Neural cell (in vitro differentiated cells): Measurements from ENCODE around the gene SYNPO2. TPM values are rescaled to one million over a fixed set of nuclear protein-coding genes. Genes with fewer than 3 reads are reported as not detected.

Source experiments
- H2AFZ ChIP-seq: fragments of 200-600, 300-800 bp; sonication (generic), shearing (Covaris generic); 2 replicates; pipeline ENCODE4 v1.6.0; 2014; ENCODE audit warnings: low read depth, mild to moderate bottlenecking, antibody characterized with exemption, low read length, moderate library complexity
- H3F3A ChIP-seq: fragments of 200-600 bp; shearing (Covaris generic); 2 replicates; pipeline ENCODE4 v1.6.1; 2016; ENCODE audit warnings: mild to moderate bottlenecking, moderate library complexity, mixed read lengths, antibody characterized with exemption, low read length; ENCODE audit not compliant: insufficient read depth, poor library complexity, severe bottlenecking
- H3K27ac ChIP-seq: fragments of 200-600, 300-800 bp; sonication (generic), shearing (Covaris generic); 2 replicates; pipeline ENCODE4 v1.5.1; 2014; ENCODE audit warnings: mild to moderate bottlenecking, low read length, moderate library complexity
- H3K27me3 ChIP-seq: fragments of 300-800, 200-600 bp; sonication (generic), shearing (Covaris generic); 2 replicates; pipeline ENCODE4 v1.6.0; 2014; ENCODE audit warnings: mild to moderate bottlenecking, low read depth, low read length, moderate library complexity; ENCODE audit not compliant: insufficient read depth
- H3K36me3 ChIP-seq: fragments of 300-800, 200-600 bp; sonication (generic), shearing (Covaris generic); 2 replicates; pipeline ENCODE4 v1.5.1; 2014; ENCODE audit warnings: mild to moderate bottlenecking, antibody characterized with exemption, low read length, moderate library complexity; ENCODE audit not compliant: insufficient read depth
- H3K4me2 ChIP-seq: fragments of 300-800, 200-600 bp; sonication (generic), shearing (Covaris generic); 2 replicates; pipeline ENCODE4 v1.6.0; 2014; ENCODE audit warnings: mild to moderate bottlenecking, low read length
- H3K4me3 ChIP-seq: fragments of 300-800, 200-600 bp; sonication (generic), shearing (Covaris generic); 2 replicates; pipeline ENCODE4 v1.5.1; 2014; ENCODE audit warnings: mild to moderate bottlenecking, low read length, moderate library complexity
- H3K79me2 ChIP-seq: fragments of 200-600 bp; shearing (Covaris generic); replicated peaks from 2 replicates; pipeline ENCODE4 v1.6.0; 2014; ENCODE audit warnings: mild to moderate bottlenecking, low read length, moderate library complexity; ENCODE audit not compliant: insufficient read depth
- H3K9ac ChIP-seq: fragments of 300-800, 200-600 bp; sonication (generic), shearing (Covaris generic); 2 replicates; pipeline ENCODE4 v1.6.1; 2016; ENCODE audit warnings: mild to moderate bottlenecking, low read length, mixed read lengths
- H3K9me2 ChIP-seq: fragments of 200-600 bp; shearing (Covaris generic); 2 replicates; pipeline ENCODE4 v1.6.1; 2016; ENCODE audit warnings: mild to moderate bottlenecking, low read length, mixed read lengths; ENCODE audit not compliant: insufficient read depth
- H3K9me3 ChIP-seq: fragments of 200-600, 300-800 bp; sonication (generic), shearing (Covaris generic); 2 replicates; pipeline ENCODE4 v1.6.1; 2016; ENCODE audit warnings: mild to moderate bottlenecking, mixed run types, low read length, moderate library complexity, mixed read lengths
- H4K20me1 ChIP-seq: fragments of 200-600 bp; shearing (Covaris generic); 2 replicates; pipeline ENCODE4 v1.6.1; 2016; ENCODE audit warnings: mild to moderate bottlenecking, mixed run types; ENCODE audit not compliant: insufficient read depth
- EP300 ChIP-seq: fragments of 450-650 bp; conservative IDR thresholded peaks from 2 replicates; pipeline ENCODE4 v1.6.1; 2014; ENCODE audit warnings: antibody characterized with exemption, mild to moderate bottlenecking, moderate library complexity; ENCODE audit not compliant: poor library complexity, severe bottlenecking
- EZH2 ChIP-seq: fragments of 200-600, 300-800 bp; shearing (Covaris generic), sonication (generic); IDR thresholded peaks from 2 replicates; pipeline ENCODE4 v1.6.1; 2014; ENCODE audit warnings: antibody characterized with exemption, low read length, borderline replicate concordance, mild to moderate bottlenecking; ENCODE audit not compliant: insufficient read depth, poor library complexity, severe bottlenecking
- MXI1 ChIP-seq: fragments of 450-650 bp; conservative IDR thresholded peaks from 2 replicates; pipeline ENCODE4 v1.6.1; 2014; ENCODE audit warnings: antibody characterized with exemption, mild to moderate bottlenecking; ENCODE audit not compliant: poor library complexity, severe bottlenecking
- POLR2AphosphoS5 ChIP-seq: IDR thresholded peaks from 2 replicates; pipeline ENCODE4 v1.6.1; 2012
- RAD21 ChIP-seq: fragments of 450-650 bp; conservative IDR thresholded peaks from 2 replicates; pipeline ENCODE4 v1.6.1; 2014; ENCODE audit warnings: antibody characterized with exemption, mild to moderate bottlenecking, moderate library complexity
- REST ChIP-seq: IDR thresholded peaks from 2 replicates; pipeline ENCODE4 v1.6.1; 2012; ENCODE audit warnings: borderline replicate concordance
- SMC3 ChIP-seq: fragments of 450-650 bp; conservative IDR thresholded peaks from 2 replicates; pipeline ENCODE4 v1.6.1; 2014; ENCODE audit warnings: antibody characterized with exemption, mild to moderate bottlenecking, moderate library complexity; ENCODE audit not compliant: poor library complexity
- TAF1 ChIP-seq: IDR thresholded peaks from 2 replicates; pipeline ENCODE4 v1.6.1; 2012; ENCODE audit warnings: low read depth
- polyA plus RNA-seq: library from polyadenylated mRNA; depleted of rRNA; stranded (reverse); fragments of >200 nt; gene quantifications from 2 replicates; pipeline ENCODE4 v1.2.3, GENCODE V29; 2014
- TF ChIP-seq, protein P1 (sequence below): fragments of 450-650 bp; IDR thresholded peaks from 2 replicates; pipeline ENCODE4 v1.5.1; 2014; ENCODE audit warnings: antibody characterized with exemption, mild to moderate bottlenecking, moderate library complexity; ENCODE audit not compliant: poor library complexity, severe bottlenecking

The SYNPO2 gene
- polyA plus RNA-seq, 1 donor from 2014 or later = 0.14 TPM

GRCh38 chr4:119048446-119048845 lies 159.8 kb downstream of the SYNPO2 start:
- Histone ChIP-seq H3F3A (no peaks in the 10 kb centered on the region), H3K27ac (no peak overlapping the region), H3K79me2 (no peaks in the 10 kb centered on the region), H3K9me3 (no peaks in the 10 kb centered on the region), H3K9ac (no peak overlapping the region), H3K9me2 (no peaks in the 10 kb centered on the region), H3K4me3 (no peak overlapping the region), H2AFZ (no peak overlapping the region), H3K36me3 (no peaks in the 10 kb centered on the region), H4K20me1 (no peaks in the 10 kb centered on the region), H3K27me3 (no peaks in the 10 kb centered on the region), H3K4me2 (no peak overlapping the region)
- no peak for TF ChIP-seq REST
- TF ChIP-seq EZH2 = no peak
- TF ChIP-seq, protein P1, sequence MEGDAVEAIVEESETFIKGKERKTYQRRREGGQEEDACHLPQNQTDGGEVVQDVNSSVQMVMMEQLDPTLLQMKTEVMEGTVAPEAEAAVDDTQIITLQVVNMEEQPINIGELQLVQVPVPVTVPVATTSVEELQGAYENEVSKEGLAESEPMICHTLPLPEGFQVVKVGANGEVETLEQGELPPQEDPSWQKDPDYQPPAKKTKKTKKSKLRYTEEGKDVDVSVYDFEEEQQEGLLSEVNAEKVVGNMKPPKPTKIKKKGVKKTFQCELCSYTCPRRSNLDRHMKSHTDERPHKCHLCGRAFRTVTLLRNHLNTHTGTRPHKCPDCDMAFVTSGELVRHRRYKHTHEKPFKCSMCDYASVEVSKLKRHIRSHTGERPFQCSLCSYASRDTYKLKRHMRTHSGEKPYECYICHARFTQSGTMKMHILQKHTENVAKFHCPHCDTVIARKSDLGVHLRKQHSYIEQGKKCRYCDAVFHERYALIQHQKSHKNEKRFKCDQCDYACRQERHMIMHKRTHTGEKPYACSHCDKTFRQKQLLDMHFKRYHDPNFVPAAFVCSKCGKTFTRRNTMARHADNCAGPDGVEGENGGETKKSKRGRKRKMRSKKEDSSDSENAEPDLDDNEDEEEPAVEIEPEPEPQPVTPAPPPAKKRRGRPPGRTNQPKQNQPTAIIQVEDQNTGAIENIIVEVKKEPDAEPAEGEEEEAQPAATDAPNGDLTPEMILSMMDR = no peak
- no peak for TF ChIP-seq EP300
- no peak for TF ChIP-seq MXI1
- no peak for TF ChIP-seq POLR2AphosphoS5
- TF ChIP-seq RAD21 = no peak
- TF ChIP-seq SMC3 = no peak
- no peak for TF ChIP-seq TAF1

GRCh38 chr4:119049342-119049741 lies 160.7 kb downstream of the SYNPO2 start:
- Histone ChIP-seq H3K36me3 (no peaks in the 10 kb centered on the region), H3K9ac (no peak overlapping the region), H3K9me3 (no peaks in the 10 kb centered on the region), H3K9me2 (no peaks in the 10 kb centered on the region), H3K79me2 (no peaks in the 10 kb centered on the region), H3K4me3 (no peak overlapping the region), H3K27me3 (no peaks in the 10 kb centered on the region), H3K4me2 (no peak overlapping the region), H3K27ac (no peak overlapping the region), H4K20me1 (no peaks in the 10 kb centered on the region), H3F3A (no peaks in the 10 kb centered on the region), H2AFZ (no peak overlapping the region)
- no peak for TF ChIP-seq POLR2AphosphoS5
- no peak for TF ChIP-seq RAD21
- TF ChIP-seq, protein P1 = no peak
- TF ChIP-seq EZH2 = no peak
- no peak for TF ChIP-seq SMC3
- TF ChIP-seq EP300 = no peak
